NCI-H2081 (cell line): ENCODE data around the gene PHACTR3.

Experiments
- DNase-seq, 2 experiments: peaks; one replicate each; lab custom pipeline; 2025; lab: John Stamatoyannopoulos, UW

Gene PHACTR3

DNA sequence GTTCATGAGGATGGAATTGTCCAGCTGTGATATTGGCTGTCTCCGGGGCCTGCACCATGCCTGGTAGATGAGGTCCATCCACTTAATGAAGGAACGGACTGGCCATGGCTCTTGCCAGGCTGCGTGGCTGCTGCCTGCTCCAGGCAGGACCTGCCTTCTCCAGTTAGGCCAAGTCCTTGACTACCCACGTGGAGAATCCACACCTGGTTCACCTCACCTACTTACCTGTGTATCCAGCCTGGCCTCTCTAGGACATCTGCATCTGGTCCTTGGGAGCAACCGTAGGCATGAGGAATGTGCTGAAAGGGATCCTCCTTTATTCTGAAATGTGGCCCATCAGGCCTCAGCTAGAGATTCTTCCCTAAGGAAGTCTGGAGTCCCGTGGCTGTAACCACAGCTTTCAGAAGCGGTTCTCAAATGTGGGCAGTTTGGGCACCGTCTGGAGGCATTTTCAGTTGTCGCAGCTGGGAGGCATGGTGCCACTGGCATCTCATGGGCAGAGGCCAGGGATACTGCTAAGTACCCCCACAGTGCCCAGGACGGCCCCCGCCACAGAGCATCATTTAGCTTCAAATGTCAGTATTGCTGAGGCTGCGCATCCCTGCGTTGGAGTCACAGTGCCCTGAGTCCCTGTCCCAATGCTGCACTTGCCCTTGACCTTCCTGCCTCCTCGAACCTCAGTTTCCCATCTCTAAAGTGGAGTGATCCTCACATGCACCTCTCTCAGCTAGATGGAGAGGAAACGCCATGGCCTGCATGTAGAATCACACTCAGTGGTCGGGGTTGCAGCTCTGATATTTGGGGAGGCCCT is 67.5 kb downstream of the PHACTR3 start:
- DNase-seq = no peak

DNA sequence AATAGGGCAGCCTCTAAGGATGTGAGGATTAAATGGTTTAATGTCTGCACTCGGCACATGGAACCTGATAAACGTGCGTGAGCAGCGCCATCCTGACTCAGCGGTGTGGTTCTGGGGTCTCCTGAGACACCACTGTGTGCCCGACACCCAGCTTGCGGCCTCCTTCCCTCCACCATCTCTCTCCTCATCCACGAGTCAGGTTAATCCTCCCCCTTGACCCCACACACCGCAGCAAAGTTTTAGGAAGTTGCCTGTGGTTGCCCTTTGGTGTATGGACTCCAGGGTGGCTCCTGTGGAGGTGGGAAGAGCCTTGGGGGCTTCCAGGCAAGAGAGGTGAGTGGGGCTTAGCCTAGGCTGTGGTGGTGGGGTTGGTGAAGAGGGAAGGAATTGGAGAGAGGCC is 68.2 kb downstream of the PHACTR3 start:
- DNase-seq = no peak

DNA sequence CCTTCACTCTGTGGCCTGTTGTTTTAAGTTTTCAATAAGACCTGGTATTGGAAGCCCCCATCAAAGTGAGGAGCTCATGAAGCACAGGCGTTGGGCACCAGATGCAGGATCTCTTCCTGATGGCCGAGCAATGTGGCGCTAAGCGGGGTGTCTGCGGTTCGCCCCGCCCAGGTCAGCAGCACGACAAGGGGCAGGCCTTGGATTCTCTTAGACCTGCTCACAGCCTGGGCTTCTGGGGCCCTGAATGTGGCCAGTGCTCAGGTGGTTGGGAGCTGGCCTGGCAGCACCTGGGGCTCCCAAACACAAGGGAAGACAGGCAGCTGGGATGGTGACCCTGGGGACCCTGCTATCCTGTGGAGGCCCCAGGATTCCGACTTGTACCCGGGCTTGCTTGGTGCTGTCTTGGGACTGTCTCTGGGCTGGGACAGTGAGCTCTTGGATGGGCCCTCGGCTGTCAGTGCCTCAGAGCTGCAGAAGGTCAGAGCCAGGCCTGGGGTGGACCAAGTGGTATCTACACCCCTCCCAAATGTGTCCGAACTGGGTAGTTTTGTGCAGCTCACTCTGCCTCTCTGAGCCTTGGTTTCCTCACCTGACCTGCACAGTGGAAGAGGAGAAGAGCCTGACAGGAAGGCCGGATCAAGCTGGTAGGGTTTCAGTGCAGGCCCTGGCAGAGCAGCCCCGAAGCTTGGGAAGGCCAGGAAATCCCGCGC is 69.1 kb downstream of the PHACTR3 start:
- DNase-seq = no peak

DNA sequence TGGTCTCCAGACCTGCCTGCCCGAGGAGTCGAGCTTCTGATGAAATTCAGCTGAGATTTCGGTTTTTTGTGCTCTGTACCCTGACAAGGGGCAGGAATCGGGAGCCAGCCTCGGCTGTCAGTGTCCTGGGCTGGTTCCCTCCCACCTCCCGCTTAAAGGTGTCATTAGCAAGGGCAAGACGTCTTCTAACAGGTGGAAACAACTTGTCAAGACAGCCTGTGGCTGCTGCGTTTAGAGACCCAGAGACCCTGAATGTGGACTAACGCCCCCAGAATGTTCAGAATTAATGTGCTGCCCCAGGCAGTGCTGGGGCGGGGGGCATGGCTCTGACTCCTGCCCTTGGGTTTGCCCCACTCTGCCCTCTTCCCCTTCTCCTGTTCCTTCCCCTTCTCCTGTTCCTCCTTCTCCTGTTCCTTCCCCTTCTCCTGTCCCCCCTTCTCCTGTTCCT is 69.7 kb downstream of the PHACTR3 start:
- DNase-seq = no peak

DNA sequence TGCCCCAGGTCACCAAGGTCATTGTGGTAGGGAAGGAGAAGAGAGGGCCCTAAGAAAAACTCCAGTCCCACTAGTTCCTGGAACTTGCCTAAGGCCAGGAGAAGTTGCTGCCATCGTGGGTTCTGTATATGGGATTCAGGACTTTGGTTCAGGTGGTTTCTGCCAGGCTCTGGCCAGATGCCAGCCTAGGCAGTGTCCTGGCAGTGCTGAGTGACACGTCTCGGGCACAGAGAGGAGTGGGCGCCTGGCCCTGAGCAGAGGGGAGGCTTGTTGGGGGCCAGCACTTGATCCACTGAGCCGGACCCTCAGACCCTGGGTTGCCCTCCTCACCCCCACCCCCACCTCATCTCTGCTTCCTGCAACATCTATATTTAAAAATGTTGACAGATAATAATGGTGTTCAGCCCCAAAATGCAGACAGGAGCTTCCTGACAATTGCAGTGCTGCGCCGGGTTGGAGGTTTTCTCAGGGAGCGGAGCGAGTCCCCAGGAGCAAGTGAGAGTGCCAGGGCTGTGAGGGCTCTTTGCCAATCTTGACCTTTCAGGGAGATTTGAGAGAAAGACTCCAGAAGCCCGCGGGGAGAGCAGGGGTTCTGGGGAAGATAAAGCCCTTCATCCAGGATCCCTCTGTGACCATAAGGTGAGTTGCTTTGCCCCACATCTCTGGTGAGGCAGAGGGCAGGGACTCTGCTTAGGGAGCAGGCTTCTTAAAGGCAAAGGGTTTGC is 71.9 kb downstream of the PHACTR3 start:
- no peak for DNase-seq

DNA sequence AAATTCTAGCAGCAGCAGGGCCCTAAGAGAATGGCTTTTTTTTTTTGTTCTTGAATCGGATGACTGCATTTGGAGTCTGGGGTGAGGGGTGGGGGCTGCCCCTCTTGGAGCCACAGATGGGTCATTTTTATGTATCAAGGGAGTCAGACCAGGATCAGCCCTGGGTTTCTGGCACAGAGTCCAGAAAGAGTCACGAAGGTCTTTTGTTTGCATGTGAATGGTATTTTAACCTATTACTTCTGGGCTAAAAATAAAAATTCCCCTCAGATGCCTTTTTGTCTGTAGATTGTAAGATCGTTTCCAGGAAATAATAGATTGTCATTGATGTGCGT is 72.5 kb downstream of the PHACTR3 start:
- no peak for DNase-seq

DNA sequence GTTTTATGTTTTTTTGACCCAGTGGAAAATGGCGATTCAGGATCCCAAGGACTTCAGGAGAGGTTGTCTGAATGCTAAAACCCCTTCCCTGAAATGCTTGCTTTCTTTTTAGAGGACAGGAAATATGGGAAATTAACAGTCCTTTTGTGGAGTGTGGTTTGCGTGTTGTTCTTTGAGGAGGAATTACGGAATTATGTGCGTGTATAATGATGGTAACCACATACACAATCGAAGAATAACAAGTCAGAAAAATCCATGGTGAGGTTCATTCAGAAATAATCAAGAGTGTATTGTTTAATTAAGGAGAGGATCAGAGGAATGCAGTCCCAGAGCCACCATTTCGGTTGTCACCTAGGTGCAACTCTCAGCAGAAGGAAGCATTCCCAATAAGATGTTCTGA is 73.2 kb downstream of the PHACTR3 start:
- no peak for DNase-seq

DNA sequence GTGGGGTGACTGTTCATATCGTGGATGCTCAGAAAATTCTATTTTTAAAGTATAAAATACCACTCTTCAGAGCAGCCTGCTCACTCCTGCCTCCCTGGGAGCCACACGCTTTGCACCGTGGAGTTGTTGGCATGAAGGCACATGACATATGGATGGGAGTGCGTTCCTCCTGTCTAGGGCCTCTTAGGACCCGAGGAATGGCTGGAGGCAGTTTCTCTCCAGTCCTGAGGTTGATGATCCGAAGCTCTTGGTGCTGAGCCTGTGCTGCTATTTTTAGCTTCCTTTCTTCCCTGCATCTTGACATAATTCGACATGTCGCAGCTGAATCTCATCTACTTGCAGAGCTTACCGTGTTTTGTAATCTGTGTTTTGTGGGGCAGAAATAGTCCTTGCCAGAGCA is 73.9 kb downstream of the PHACTR3 start:
- no peak for DNase-seq

DNA sequence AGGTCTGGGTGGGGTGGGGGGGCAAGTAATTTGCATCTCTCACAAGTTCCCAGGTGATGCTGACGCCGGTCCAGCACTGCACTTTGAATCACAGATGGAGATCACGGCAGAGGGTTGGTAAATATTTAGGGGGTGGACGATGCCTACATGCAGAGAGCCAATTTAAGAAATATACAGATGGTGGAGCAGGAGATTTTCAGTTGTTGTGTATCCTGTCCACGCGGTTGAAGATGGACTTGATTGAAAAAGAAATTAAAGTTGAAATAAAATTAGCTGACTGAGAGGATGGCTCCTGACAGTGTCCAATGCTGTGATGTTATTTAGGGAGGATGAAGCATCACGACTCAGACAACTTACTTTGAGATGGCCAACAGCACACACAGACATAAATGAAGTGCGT is 74.6 kb downstream of the PHACTR3 start:
- no peak for DNase-seq

DNA sequence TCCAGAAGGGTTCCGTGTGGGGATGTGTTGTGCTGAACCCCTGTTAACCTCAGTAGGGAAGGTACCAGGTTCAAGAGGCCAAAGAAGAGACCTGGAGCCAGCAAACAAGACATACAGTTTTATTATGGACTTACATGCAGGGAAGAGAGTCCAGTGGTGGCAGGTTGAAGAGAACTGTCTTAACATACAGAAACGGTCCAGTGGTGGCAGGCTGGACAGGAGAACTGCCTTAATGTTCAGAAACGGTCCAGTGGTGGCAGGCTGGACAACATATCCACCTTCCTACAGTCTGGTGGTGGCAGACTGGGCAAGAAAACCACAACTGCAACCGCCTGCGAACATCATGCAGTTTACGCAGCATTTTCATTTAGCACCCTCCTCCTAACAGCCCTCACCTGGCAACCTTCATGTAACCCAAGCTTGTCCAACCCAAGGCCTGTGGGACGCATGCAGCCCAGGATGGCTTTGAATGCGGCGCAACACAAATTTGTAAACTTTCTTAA is 75.9 kb downstream of the PHACTR3 start:
- no peak for DNase-seq

DNA sequence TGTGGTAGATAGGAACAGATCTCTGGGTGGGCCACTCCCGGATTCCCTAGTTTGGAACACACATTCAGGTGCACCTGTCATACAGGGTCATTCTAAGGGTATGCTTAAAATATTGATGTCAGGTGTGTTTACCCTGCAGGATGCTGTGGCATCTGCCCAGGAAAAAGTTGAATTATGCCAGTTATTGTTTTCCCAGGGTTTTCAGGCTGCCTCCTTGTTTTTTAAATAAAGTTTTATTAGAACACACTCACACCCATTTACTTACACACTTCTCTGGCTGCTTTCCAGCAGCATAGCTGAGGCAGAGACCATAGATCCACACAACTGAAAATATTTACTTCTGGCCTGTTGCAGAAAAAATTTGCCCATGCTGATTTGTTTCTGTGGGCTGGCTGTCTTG is 76.5 kb downstream of the PHACTR3 start:
- DNase-seq = no peak

DNA sequence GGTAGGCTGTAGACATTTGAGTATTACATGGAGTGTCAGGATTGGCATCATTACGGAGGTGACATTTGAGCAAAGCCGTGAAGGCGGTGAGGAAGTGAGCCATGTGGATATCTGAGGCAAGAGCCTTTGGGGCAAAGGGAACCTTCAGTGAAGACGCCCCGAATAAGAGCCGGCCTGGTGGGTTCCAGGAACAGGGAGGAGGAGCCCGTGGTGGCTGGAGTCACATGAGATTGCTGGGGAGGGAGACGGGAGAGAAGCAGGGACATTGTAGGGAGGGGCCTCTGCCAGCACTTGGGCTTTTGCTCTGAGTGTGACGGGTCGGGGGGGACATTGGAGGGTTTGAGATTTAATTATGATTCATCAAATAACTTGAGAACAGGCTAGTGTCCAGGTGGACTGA is 78.3 kb downstream of the PHACTR3 start:
- DNase-seq = no peak

DNA sequence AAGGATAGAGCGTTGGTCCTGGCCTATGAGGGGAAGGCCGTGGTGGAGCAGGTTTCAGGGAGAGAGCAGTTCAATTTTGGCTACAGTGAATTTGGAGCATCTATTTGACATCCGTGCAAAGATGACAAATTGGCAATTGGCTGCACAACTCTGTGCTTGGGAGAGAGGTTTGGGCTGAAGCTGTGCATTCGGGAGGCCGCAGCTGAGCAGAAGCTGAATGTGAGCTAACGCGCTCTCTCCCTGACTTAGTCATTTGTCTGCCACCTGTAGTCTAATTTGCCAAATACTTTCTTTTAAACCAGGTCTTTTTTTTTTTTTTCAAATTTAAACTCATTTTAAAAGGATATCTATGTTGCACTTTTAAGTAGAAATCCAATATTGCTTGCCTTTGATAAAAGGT is 78.8 kb downstream of the PHACTR3 start:
- no peak for DNase-seq

DNA sequence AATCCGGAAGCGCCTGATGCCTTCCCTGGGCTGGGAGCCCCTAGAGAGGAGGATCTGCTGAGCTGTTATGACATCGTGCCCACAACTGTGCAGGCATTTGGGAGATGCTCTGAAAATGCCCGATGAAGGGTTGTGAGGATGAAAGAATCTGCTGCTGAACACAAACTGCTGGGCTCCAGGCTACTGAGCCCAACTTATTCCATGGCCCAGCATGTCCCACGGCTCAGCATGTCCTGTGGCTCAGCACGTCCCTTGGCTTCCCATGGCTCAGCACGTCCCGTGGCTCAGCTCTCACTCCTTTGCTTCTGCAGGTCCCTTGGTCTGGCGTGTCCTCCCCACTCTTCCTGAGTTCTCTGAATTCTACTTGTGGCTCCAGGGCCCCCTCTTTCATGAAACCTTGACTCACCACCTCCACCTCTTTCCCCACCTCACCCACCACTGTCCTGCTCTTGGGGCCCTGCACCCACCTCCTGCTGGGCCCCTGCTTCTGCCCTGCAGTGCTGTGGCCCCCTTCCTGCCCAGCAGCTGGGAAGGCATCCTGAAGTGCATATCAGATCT is 80.4 kb downstream of the PHACTR3 start:
- no peak for DNase-seq

DNA sequence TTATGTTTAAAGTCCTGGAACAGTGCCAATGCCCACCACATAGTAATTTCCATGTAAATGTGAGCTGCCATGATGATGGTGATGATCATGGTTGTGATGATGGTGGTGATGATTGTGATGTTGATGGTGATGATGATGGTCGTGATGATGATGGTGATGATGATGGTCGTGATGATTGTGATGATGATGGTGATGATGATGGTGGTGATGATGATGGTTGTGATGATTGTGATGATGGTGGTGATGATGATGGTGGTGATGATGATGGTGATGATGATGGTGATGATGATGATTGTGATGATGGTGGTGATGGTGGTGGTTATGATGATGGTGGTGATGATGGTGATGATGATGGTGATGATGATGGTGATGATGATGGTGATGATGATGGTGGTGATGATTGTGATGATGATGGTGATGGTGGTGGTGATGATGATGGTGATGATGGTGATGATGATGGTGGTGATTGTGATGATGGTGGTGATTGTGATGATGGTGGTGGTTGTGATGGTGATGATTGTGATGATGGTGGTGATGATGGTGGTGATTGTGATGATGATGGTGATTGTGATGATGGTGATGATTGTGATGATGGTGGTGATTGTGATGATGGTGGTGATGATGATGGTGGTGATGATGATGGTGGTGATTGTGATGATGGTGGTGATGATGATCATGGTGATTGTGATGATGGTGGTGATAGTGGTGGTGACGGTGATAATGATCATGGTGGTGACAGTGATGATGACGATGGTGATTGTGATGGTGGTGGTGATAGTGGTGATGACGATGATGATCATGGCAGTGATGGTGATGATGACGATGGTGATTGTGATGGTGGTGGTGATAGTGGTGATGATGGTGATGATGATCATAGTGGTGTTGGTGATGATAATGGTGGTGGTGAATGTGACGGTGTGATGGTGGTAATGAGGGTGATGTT is 82.3 kb downstream of the PHACTR3 start:
- DNase-seq = no peak

DNA sequence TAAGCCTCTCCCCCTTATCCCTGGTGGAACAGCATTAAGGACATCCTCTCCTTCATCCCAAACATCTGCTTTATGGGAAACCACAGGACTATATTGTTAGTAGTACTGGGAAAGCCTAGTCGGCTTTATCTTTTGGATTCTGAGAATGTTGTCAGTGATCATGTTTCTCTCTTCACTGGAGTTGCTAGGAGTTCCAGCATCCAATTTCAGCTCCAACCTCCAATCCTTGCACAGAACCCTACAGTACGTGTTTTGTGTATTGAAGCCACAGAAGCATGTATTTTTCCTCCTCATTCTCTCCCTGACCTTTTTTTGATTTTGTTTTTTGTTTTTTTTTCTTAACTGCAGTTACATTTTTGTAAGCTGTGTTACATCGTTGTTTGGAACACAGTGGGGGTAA is 84.0 kb downstream of the PHACTR3 start:
- no peak for DNase-seq

DNA sequence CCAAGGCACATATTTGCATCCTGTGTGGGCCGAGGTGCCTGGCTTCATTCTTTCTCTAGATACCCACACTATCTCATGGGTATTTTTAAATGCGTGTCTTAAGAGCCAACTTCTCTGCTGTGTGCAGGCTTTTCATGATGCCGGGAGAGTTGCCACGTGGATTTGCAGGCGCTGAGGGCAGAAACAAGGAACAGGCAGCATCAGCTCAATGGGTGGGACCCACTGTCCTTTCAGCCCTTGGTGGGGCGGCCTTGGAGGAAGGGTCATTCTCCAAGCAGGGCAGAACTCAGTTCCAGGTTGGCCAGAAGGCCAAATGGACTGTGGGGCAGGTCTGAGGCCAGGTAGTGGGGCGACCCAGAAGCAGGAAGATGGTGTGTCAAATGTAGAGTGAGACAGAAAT is 84.7 kb downstream of the PHACTR3 start:
- DNase-seq = no peak

DNA sequence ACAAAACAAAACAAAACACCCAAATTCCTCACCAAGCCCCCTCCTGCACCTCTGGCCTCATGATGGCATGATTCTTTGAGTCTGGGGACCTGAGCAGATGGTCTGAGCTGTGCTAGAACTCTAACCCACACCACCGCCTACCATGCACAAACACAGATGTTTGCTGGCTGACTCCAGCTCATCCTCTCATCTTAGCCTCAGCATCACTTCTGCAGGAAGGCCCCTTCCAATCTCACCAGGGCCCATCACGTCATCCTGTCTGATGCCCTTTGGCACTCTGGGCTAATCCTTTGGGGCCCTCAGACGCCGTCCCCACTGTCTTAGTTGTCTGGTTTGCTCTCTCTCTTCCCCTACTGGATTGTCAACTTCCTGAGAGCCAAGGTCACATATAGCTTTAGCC is 85.8 kb downstream of the PHACTR3 start:
- DNase-seq = no peak

DNA sequence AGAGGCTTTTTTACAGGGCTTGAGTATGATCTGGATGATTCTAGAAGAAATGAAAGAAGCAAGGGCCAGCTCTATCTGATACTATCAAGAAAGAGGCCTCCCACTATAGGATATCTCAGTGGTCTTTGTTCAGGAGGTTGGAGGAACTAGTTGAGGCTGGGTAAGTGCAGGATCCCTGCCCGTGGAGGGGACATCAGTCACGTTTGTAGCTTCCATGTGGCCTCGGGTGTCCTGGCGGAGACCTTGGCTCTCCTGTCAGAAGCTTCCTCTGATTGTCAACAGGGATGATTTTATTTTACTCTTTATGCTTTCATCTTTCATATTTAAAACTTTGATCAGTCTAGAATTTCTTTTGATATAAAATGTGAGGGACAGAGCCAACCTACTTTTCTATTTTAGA is 86.6 kb downstream of the PHACTR3 start:
- no peak for DNase-seq

DNA sequence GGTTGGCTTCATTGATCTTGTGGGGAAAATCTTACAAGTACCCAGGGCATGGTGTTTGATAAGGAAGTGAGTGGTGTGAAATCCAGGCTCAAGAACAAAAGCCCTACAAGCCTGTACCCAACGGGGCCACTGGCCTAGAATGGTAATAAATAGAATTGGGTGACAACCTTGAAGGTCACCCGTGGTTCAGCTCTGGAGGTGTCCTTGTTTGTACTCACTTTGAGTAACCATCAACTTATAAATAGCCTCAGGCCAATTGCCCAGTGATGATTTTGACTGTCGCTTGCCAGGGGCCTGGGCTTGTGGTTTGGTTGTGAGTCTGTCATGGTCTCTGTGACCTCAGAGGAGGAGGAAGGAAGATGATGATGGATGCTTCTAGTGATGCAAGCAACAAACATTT is 87.8 kb downstream of the PHACTR3 start:
- DNase-seq = no peak

DNA sequence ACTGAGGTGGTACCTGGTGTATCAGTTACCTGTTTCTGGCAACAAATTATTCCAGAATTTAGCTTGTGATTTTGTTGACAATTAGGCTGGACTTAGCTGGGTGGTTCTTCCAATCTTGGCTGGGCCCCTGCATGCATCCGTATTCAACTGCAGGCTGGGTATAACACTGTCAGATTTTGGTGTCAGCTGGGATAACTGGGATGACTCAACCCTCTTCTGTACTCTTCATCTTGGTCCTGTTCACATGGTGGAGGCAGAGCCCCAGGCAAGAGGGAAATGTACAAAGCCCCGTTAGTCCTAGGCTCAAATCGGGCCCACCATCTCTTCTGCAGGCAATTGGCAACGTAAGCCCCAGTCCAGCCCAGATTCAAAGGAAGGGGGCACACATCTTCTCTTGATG is 89.2 kb downstream of the PHACTR3 start:
- DNase-seq = no peak
